H9 (cell line): ENCODE data around the gene CENPC. TPM values are rescaled to one million over a fixed set of nuclear protein-coding genes. Genes with fewer than 3 reads are reported as not detected.

Experiments used
- DNase-seq: peaks from one replicate; pipeline ENCODE4 v3.0.0-alpha.2; 2017
- H2AFZ ChIP-seq: one replicate; pipeline ENCODE4 v1.6.1; 2013; ENCODE audit warnings: mild to moderate bottlenecking, low read length, control low read depth, moderate library complexity
- H2AK5ac ChIP-seq: 2 replicates; pipeline ENCODE4 v1.6.1; 2013; ENCODE audit warnings: low read length, control low read depth, mixed read lengths; ENCODE audit not compliant: insufficient read length
- H2BK120ac ChIP-seq: one replicate; pipeline ENCODE4 v1.6.1; 2013; ENCODE audit warnings: low read depth, mild to moderate bottlenecking, low read length, control low read depth, inconsistent platforms; ENCODE audit not compliant: poor library complexity, severe bottlenecking
- H2BK12ac ChIP-seq: 2 replicates; pipeline ENCODE4 v1.6.1; 2013; ENCODE audit warnings: low read length, control low read depth, mixed read lengths, low read depth; ENCODE audit not compliant: insufficient read length
- H2BK15ac ChIP-seq: 2 replicates; pipeline ENCODE4 v1.6.1; 2013; ENCODE audit warnings: low read depth, low read length, control low read depth
- H2BK20ac ChIP-seq: one replicate; pipeline ENCODE4 v1.6.1; 2013; ENCODE audit warnings: low read depth, mild to moderate bottlenecking, low read length, control low read depth, inconsistent platforms; ENCODE audit not compliant: poor library complexity, severe bottlenecking
- H2BK5ac ChIP-seq: 2 replicates; pipeline ENCODE4 v1.6.1; 2013; ENCODE audit warnings: low read length, control low read depth, mixed read lengths; ENCODE audit not compliant: insufficient read length
- H3K14ac ChIP-seq: 2 replicates; pipeline ENCODE4 v1.6.1; 2013; ENCODE audit warnings: low read length, control low read depth; ENCODE audit not compliant: insufficient read depth
- H3K18ac ChIP-seq: 2 replicates; pipeline ENCODE4 v1.6.1; 2013; ENCODE audit warnings: low read depth, mild to moderate bottlenecking, mixed read lengths, low read length, control low read depth; ENCODE audit not compliant: insufficient read length
- H3K23ac ChIP-seq: 2 replicates; pipeline ENCODE4 v1.6.1; 2013; ENCODE audit warnings: low read length, control low read depth, mixed read lengths, low read depth; ENCODE audit not compliant: insufficient read length
- H3K23me2 ChIP-seq: 2 replicates; pipeline ENCODE4 v1.6.1; 2013; ENCODE audit warnings: low read depth, mild to moderate bottlenecking, mixed read lengths, low read length, control low read depth; ENCODE audit not compliant: insufficient read length, poor library complexity, severe bottlenecking
- H3K27ac ChIP-seq: 2 replicates; pipeline ENCODE4 v1.5.1; 2013; ENCODE audit warnings: low read length, control low read depth, mixed read lengths, low read depth; ENCODE audit not compliant: insufficient read length
- H3K27me3 ChIP-seq: 2 replicates; pipeline ENCODE4 v1.6.1; 2013; ENCODE audit warnings: low read length, control low read depth, inconsistent platforms; ENCODE audit not compliant: insufficient read depth
- H3K4ac ChIP-seq: 2 replicates; pipeline ENCODE4 v1.6.1; 2013; ENCODE audit warnings: low read depth, mild to moderate bottlenecking, control low read depth, inconsistent platforms, low read length, moderate library complexity
- H3K4me1 ChIP-seq: 2 replicates; pipeline ENCODE4 v1.6.1; 2013; ENCODE audit warnings: low read length, control low read depth, inconsistent platforms; ENCODE audit not compliant: insufficient read depth
- H3K4me2 ChIP-seq: 2 replicates; pipeline ENCODE4 v1.6.1; 2013; ENCODE audit warnings: low read length, control low read depth, mixed read lengths; ENCODE audit not compliant: insufficient read length, insufficient read depth
- H3K56ac ChIP-seq: 2 replicates; pipeline ENCODE4 v1.6.1; 2013; ENCODE audit warnings: low read depth, mild to moderate bottlenecking, mixed read lengths, low read length, control low read depth; ENCODE audit not compliant: insufficient read length
- H3K79me1 ChIP-seq: 2 replicates; pipeline ENCODE4 v1.6.1; 2013; ENCODE audit warnings: low read depth, mild to moderate bottlenecking, moderate library complexity, low read length, control low read depth, inconsistent platforms; ENCODE audit not compliant: insufficient read depth, poor library complexity, severe bottlenecking
- H3K79me2 ChIP-seq: 2 replicates; pipeline ENCODE4 v1.6.1; 2013; ENCODE audit warnings: low read length, control low read depth, inconsistent platforms; ENCODE audit not compliant: insufficient read depth
- H3K9ac ChIP-seq: 2 replicates; pipeline ENCODE4 v1.6.1; 2013; ENCODE audit warnings: low read length, control low read depth, mixed read lengths; ENCODE audit not compliant: insufficient read length; ENCODE audit errors: extremely low read depth
- H3K9me3 ChIP-seq: one replicate; pipeline ENCODE4 v1.6.1; 2013; ENCODE audit warnings: low read depth, low read length, inconsistent platforms; ENCODE audit not compliant: control insufficient read depth
- H3T11ph ChIP-seq: one replicate; pipeline ENCODE4 v1.6.1; 2013; ENCODE audit warnings: mild to moderate bottlenecking, low read length, control low read depth, inconsistent platforms
- H4K20me1 ChIP-seq: one replicate; pipeline ENCODE4 v1.6.1; 2013; ENCODE audit not compliant: control insufficient read depth, insufficient read length, insufficient read depth
- H4K5ac ChIP-seq: 2 replicates; pipeline ENCODE4 v1.6.1; 2013; ENCODE audit warnings: low read depth, mild to moderate bottlenecking, mixed read lengths, low read length, control low read depth; ENCODE audit not compliant: insufficient read length
- H4K8ac ChIP-seq: replicated peaks from 2 replicates; pipeline ENCODE4 v1.6.1; 2013; ENCODE audit warnings: low read length, control low read depth, mixed read lengths, low read depth; ENCODE audit not compliant: insufficient read length
- H4K91ac ChIP-seq: 2 replicates; pipeline ENCODE4 v1.6.1; 2013; ENCODE audit warnings: low read depth, mild to moderate bottlenecking, moderate library complexity, mixed read lengths, low read length, control low read depth; ENCODE audit not compliant: insufficient read length
- H3K27ac Mint-ChIP-seq, 3 experiments: 2 replicates in 2 of 3; 3 replicates in 1 of 3; pipeline ENCODE4 v1.8.0; 2020 to 2021; ENCODE audit warnings: mixed read lengths in 3 of 3, mild to moderate bottlenecking in 1 of 3, moderate library complexity in 1 of 3
- H3K27me3 Mint-ChIP-seq: 2 replicates; pipeline ENCODE4 v1.8.0; 2021; ENCODE audit warnings: low read depth, mild to moderate bottlenecking, moderate library complexity, mixed read lengths
- H3K36me3 Mint-ChIP-seq, 3 experiments: 2 replicates in 2 of 3; 3 replicates in 1 of 3; pipeline ENCODE4 v1.8.0; 2020 to 2021; ENCODE audit warnings: low read depth in 3 of 3, mixed read lengths in 3 of 3; ENCODE audit not compliant: insufficient read depth in 1 of 3
- H3K4me1 Mint-ChIP-seq, 2 experiments: 2 replicates each; pipeline ENCODE4 v1.8.0; 2020; ENCODE audit warnings: mixed read lengths in 2 of 2
- H3K4me3 Mint-ChIP-seq, 2 experiments: 2 replicates in 1 of 2; 3 replicates in 1 of 2; pipeline ENCODE4 v1.8.0; 2020 to 2021; ENCODE audit warnings: mild to moderate bottlenecking in 2 of 2, mixed read lengths in 2 of 2, moderate library complexity in 1 of 2
- H3K9me3 Mint-ChIP-seq, 2 experiments: 2 replicates in 1 of 2; 3 replicates in 1 of 2; pipeline ENCODE4 v1.8.0; 2020; ENCODE audit warnings: mild to moderate bottlenecking in 2 of 2, mixed read lengths in 2 of 2, moderate library complexity in 1 of 2
- CTCF ChIP-seq: fragments of 200-600 bp; sonication (generic); conservative IDR thresholded peaks from 3 replicates; pipeline ENCODE4 v1.8.0; 2021; ENCODE audit warnings: antibody characterized with exemption, mild to moderate bottlenecking
- WGBS: extraction: QIAGEN DNeasy Blood & Tissue Kit; methylation state at CpG from one replicate; pipeline ENCODE4 v1.1.7; 2013; ENCODE audit warnings: missing lambda C conversion rate, low lambda C conversion rate, mixed read lengths; ENCODE audit not compliant: insufficient read length; ENCODE audit errors: extremely low coverage; 5-methylcytosine and 5-hydroxymethylcytosine counted together
- total RNA-seq: library from RNA; stranded (reverse); gene quantifications from 2 replicates; pipeline ENCODE4 v1.2.1, GENCODE V29; 2021

CENPC gene
- total RNA-seq, 1 experiment from 2014 or later, result 18.8 TPM

GRCh38 chr4:67542076-67542475 lies 3.2 kb downstream of the CENPC start:
- Histone ChIP-seq H3T11ph (no peak overlapping the region), H3K27me3 (no peaks in the 10 kb centered on the region), H2AFZ (no peak overlapping the region), H2AK5ac (no peak overlapping the region), H3K14ac (no peak overlapping the region), H2BK5ac (no peak overlapping the region), H2BK20ac (no peak overlapping the region), H3K56ac (no peak overlapping the region), H4K20me1 (no peaks in the 10 kb centered on the region), H3K23ac (no peak overlapping the region), H4K91ac (no peak overlapping the region), H2BK120ac (no peak overlapping the region), H3K18ac (no peak overlapping the region), H4K8ac (no peak overlapping the region), H3K79me1 (no peaks in the 10 kb centered on the region), H3K27ac (no peak overlapping the region), H3K4ac (no peak overlapping the region), H3K9ac (no peak overlapping the region), H2BK12ac (no peak overlapping the region), H3K79me2 (no peaks in the 10 kb centered on the region; the same call in 1 of the 2 replicates), H2BK15ac (no peak overlapping the region), H3K4me1 (no peaks in the 10 kb centered on the region), H3K4me2 (no peak overlapping the region), H3K23me2 (peaks cover 3% of the 10 kb centered on the region), H3K9me3 (no peaks in the 10 kb centered on the region), H4K5ac (no peak overlapping the region)
- no CpG with 5 or more reads among the region's 1 CpG for WGBS
- Mint-ChIP-seq H3K9me3 (no peaks in the 10 kb centered on the region), H3K4me1 (peaks cover 8 to 10% of the 10 kb centered on the region in 2 experiments), H3K27ac (no peak overlapping the region), H3K4me3 (no peak overlapping the region), H3K36me3 (peaks cover 10 to 49% (median 33%) of the 10 kb centered on the region in 3 experiments; a peak in 5 of 7 replicates), H3K27me3 (no peaks in the 10 kb centered on the region)
- no peak for TF ChIP-seq CTCF
- DNase-seq, result no peak
